HepG2 (cell line): ENCODE data around the gene STIP1. TPM values are rescaled to one million over a fixed set of nuclear protein-coding genes. Genes with fewer than 3 reads are reported as not detected.

Experiments
- ADNP ChIP-seq: sonication (generic); formaldehyde crosslinking; IDR thresholded peaks from 2 replicates; pipeline ENCODE4 v1.4.0; 2020; ENCODE audit warnings: missing genetic modification reagents
- DR1 ChIP-seq: sonication (generic); formaldehyde crosslinking; IDR thresholded peaks from 2 replicates; pipeline ENCODE4 v1.8.0; 2021; ENCODE audit warnings: mild to moderate bottlenecking, missing genetic modification reagents, inconsistent platforms
- GATA4 ChIP-seq: sonication (generic); IDR thresholded peaks from 2 replicates; pipeline ENCODE4 v1.6.1; 2016; ENCODE audit warnings: antibody characterized with exemption, low read depth, borderline replicate concordance
- HIVEP1 ChIP-seq: sonication (generic); formaldehyde crosslinking; IDR thresholded peaks from 2 replicates; pipeline ENCODE4 v1.4.0; 2020; ENCODE audit warnings: mild to moderate bottlenecking, missing genetic modification reagents
- MATR3 ChIP-seq: sonication (generic); formaldehyde crosslinking; IDR thresholded peaks from 2 replicates; pipeline ENCODE4 v1.4.0; 2020; ENCODE audit warnings: missing genetic modification reagents
- MED1 ChIP-seq: sonication (generic); formaldehyde crosslinking; IDR thresholded peaks from 2 replicates; pipeline ENCODE4 v1.4.0; 2020; ENCODE audit warnings: missing genetic modification reagents
- MIXL1 ChIP-seq: IDR thresholded peaks from 2 replicates; pipeline ENCODE4 v1.6.1; 2016
- MLX ChIP-seq: IDR thresholded peaks from 2 replicates; pipeline ENCODE4 v1.6.1; 2016
- NBN ChIP-seq: fragments of 450-650 bp; conservative IDR thresholded peaks from 2 replicates; pipeline ENCODE4 v1.6.1; 2017
- PATZ1 ChIP-seq: sonication (generic); formaldehyde crosslinking; IDR thresholded peaks from 2 replicates; pipeline ENCODE4 v1.4.0; 2020; ENCODE audit warnings: missing genetic modification reagents
- PCBP1 ChIP-seq: fragments of 200-400 bp; formaldehyde crosslinking; IDR thresholded peaks from 2 replicates; pipeline ENCODE4 v1.6.1; 2017; ENCODE audit warnings: mild to moderate bottlenecking, low read depth, low read length, borderline replicate concordance
- RBFOX2 ChIP-seq: fragments of 200-400 bp; formaldehyde crosslinking; IDR thresholded peaks from 2 replicates; pipeline ENCODE4 v1.6.1; 2017; ENCODE audit warnings: low read depth, mild to moderate bottlenecking, low read length
- SAFB2 ChIP-seq: sonication (generic); formaldehyde crosslinking; IDR thresholded peaks from 2 replicates; pipeline ENCODE4 v1.5.1; 2020; ENCODE audit warnings: missing genetic modification reagents, low read depth, mild to moderate bottlenecking, borderline replicate concordance
- STAG1 ChIP-seq: sonication (generic); formaldehyde crosslinking; IDR thresholded peaks from 2 replicates; pipeline ENCODE4 v1.4.0; 2020; ENCODE audit warnings: missing genetic modification reagents
- TEAD3 ChIP-seq: optimal IDR thresholded peaks from 2 replicates; pipeline ENCODE3; 2016; ENCODE audit warnings: borderline replicate concordance
- THYN1 ChIP-seq: sonication (generic); formaldehyde crosslinking; IDR thresholded peaks from 2 replicates; pipeline ENCODE4 v1.8.1; 2023; ENCODE audit warnings: low read depth, mild to moderate bottlenecking, moderate library complexity, missing genetic modification reagents, borderline replicate concordance
- ZBTB33 ChIP-seq: sonication (generic); formaldehyde crosslinking; IDR thresholded peaks from 2 replicates; pipeline ENCODE4 v1.4.0; 2020; ENCODE audit warnings: missing genetic modification reagents
- ZC3H13 ChIP-seq: sonication (generic); formaldehyde crosslinking; IDR thresholded peaks from 2 replicates; pipeline ENCODE4 v1.8.1; 2023; ENCODE audit warnings: mild to moderate bottlenecking, missing genetic modification reagents, moderate library complexity
- ZNF275 ChIP-seq: sonication (generic); formaldehyde crosslinking; IDR thresholded peaks from 2 replicates; pipeline ENCODE4 v1.8.0; 2022; ENCODE audit warnings: missing genetic modification reagents, mild to moderate bottlenecking, inconsistent platforms, borderline replicate concordance
- ZNF343 ChIP-seq: sonication (generic); formaldehyde crosslinking; IDR thresholded peaks from 2 replicates; pipeline ENCODE4 v1.4.0; 2020; ENCODE audit warnings: mild to moderate bottlenecking, missing genetic modification reagents
- ZNF614 ChIP-seq: IDR thresholded peaks from 2 replicates; pipeline ENCODE4 v1.6.1; 2018; ENCODE audit warnings: missing biosample characterization, missing genetic modification reagents, inconsistent platforms, borderline replicate concordance
- ZNF660 ChIP-seq: sonication (generic); formaldehyde crosslinking; IDR thresholded peaks from 2 replicates; pipeline ENCODE4 v1.5.1; 2020; ENCODE audit warnings: mild to moderate bottlenecking, low read depth, missing genetic modification reagents, borderline replicate concordance
- ZUFSP ChIP-seq: sonication (generic); formaldehyde crosslinking; IDR thresholded peaks from 2 replicates; pipeline ENCODE4 v1.9.0; 2021; ENCODE audit warnings: missing genetic modification reagents, mild to moderate bottlenecking, borderline replicate concordance
- polyA plus RNA-seq, 8 experiments: library from polyadenylated mRNA; depleted of rRNA in 3 of 8; stranded (reverse) in 7 of 8; unstranded in 1 of 8; fragments of >200 nt; fragmentation: Illumina TruSeq in 4 of 8; extraction: Trizol in 4 of 8; gene quantifications; 2 replicates each; pipeline versions ENCODE4 v1.2.1 to v1.2.3, GENCODE V29; 2011 to 2016; ENCODE audit warnings: low read depth in 4 of 8, missing spikeins in 1 of 8, mixed read lengths in 1 of 8; ENCODE audit not compliant: insufficient read depth in 1 of 8
- total RNA-seq, 5 experiments: library from RNA; depleted of rRNA; stranded (reverse); fragments of >200 nt; fragmentation: Illumina TruSeq; extraction: Trizol; gene quantifications; 2 replicates each; pipeline ENCODE4 v1.2.3, GENCODE V29; 2016; ENCODE audit warnings: low read depth in 1 of 5

Gene STIP1
- total and polyA plus RNA-seq, 2 of the 13 experiments (the other 11 are each of a cell fraction or from before 2014, with no cell fraction given): 81.1 to 217 TPM

GRCh38 chr11:64233913-64234586 lies 48.1 kb downstream of the STIP1 start, which contains the start of gene VEGFB (continued):
- TF ChIP-seq ZNF660 (no peak), MIXL1 (CRISPR knock-in tag) (no peak), ZUFSP (CRISPR knock-in tag) (no peak), THYN1 (no peak), MED1 (CRISPR knock-in tag) (no peak), SAFB2 (no peak), ZBTB33 (CRISPR knock-in tag) (no peak), MATR3 (CRISPR knock-in tag) (no peak), NBN (no peak), PCBP1 (no peak), ZNF343 (no peak), ZNF275 (CRISPR knock-in tag) (no peak), ZNF614 (CRISPR knock-in tag) (no peak), DR1 (CRISPR knock-in tag) (no peak), HIVEP1 (CRISPR knock-in tag) (no peak), MLX (CRISPR knock-in tag) (no peak), ZC3H13 (CRISPR knock-in tag) (peak; percentile 75; the same call in 1 of the 2 replicates), GATA4 (no peak), PATZ1 (CRISPR knock-in tag) (peak; percentile 64), RBFOX2 (peak; percentile 21; the same call in 1 of the 2 replicates), ADNP (CRISPR knock-in tag) (no peak), TEAD3 (CRISPR knock-in tag) (no peak), STAG1 (no peak)
